Neural progenitor cell (in vitro differentiated cells): ENCODE measurements around the gene SEC16A. TPM values are rescaled to one million over a fixed set of nuclear protein-coding genes. Genes with fewer than 3 reads are reported as not detected.

Experiments
- DNase-seq: peaks from one replicate; pipeline ENCODE4 v3.0.0-alpha.2; 2016; ENCODE audit warnings: low spot score
- H2AFZ ChIP-seq: fragments of 200-600 bp; sonication (generic); replicated peaks from 2 replicates; pipeline ENCODE4 v1.6.1; 2016; ENCODE audit warnings: antibody characterized with exemption
- H3F3A ChIP-seq: fragments of 200-600 bp; sonication (generic); 2 replicates; pipeline ENCODE4 v1.6.1; 2016; ENCODE audit warnings: antibody characterized with exemption, low read depth
- H3K27ac ChIP-seq: fragments of 200-600 bp; sonication (generic); 2 replicates; pipeline ENCODE4 v1.5.1; 2016; ENCODE audit warnings: mild to moderate bottlenecking
- H3K27me3 ChIP-seq: fragments of 200-600 bp; sonication (generic); 2 replicates; pipeline ENCODE4 v1.6.1; 2016; ENCODE audit warnings: mild to moderate bottlenecking, moderate library complexity
- H3K36me3 ChIP-seq: fragments of 200-600 bp; sonication (generic); 2 replicates; pipeline ENCODE4 v1.5.1; 2016
- H3K4me1 ChIP-seq: fragments of 200-600 bp; sonication (generic); 2 replicates; pipeline ENCODE4 v1.6.1; 2016; ENCODE audit warnings: mixed run types
- H3K4me2 ChIP-seq: fragments of 200-600 bp; sonication (generic); 2 replicates; pipeline ENCODE4 v1.6.1; 2016
- H3K4me3 ChIP-seq: fragments of 200-600 bp; sonication (generic); 2 replicates; pipeline ENCODE4 v1.5.1; 2016
- H3K79me2 ChIP-seq: fragments of 200-600 bp; sonication (generic); 2 replicates; pipeline ENCODE4 v1.6.1; 2016; ENCODE audit warnings: low read depth
- H3K9ac ChIP-seq: fragments of 200-600 bp; sonication (generic); 2 replicates; pipeline ENCODE4 v1.6.1; 2016
- H3K9me3 ChIP-seq: fragments of 200-600 bp; sonication (generic); 2 replicates; pipeline ENCODE4 v1.5.1; 2016; ENCODE audit warnings: low read depth
- H4K20me1 ChIP-seq: fragments of 200-600 bp; sonication (generic); 2 replicates; pipeline ENCODE4 v1.6.1; 2016; ENCODE audit warnings: low read depth
- H3K27ac Mint-ChIP-seq: 3 replicates; pipeline ENCODE4 v1.8.0; 2021; ENCODE audit warnings: mixed read lengths
- H3K27me3 Mint-ChIP-seq: 2 replicates; pipeline ENCODE4 v1.8.0; 2022; ENCODE audit warnings: low read depth, mild to moderate bottlenecking, inconsistent platforms, moderate library complexity, mixed read lengths; ENCODE audit not compliant: insufficient read depth
- H3K36me3 Mint-ChIP-seq: 3 replicates; pipeline ENCODE4 v1.8.0; 2021; ENCODE audit warnings: mixed read lengths
- H3K4me1 Mint-ChIP-seq: 3 replicates; pipeline ENCODE4 v1.8.0; 2021; ENCODE audit warnings: mixed read lengths
- H3K4me3 Mint-ChIP-seq: 3 replicates; pipeline ENCODE4 v1.8.0; 2021; ENCODE audit warnings: mild to moderate bottlenecking, moderate library complexity, mixed read lengths
- H3K9me3 Mint-ChIP-seq: 3 replicates; pipeline ENCODE4 v1.8.0; 2020; ENCODE audit warnings: mixed read lengths
- CTCF ChIP-seq: fragments of 200-600 bp; sonication (generic); IDR thresholded peaks from 2 replicates; pipeline ENCODE4 v1.5.1; 2017; ENCODE audit warnings: antibody characterized with exemption, mild to moderate bottlenecking
- EZH2 ChIP-seq: fragments of 200-600 bp; sonication (generic); IDR thresholded peaks from 2 replicates; pipeline ENCODE4 v1.6.1; 2017; ENCODE audit warnings: antibody characterized with exemption, mild to moderate bottlenecking, moderate library complexity
- EZH2phosphoT487 ChIP-seq: fragments of 200-600 bp; sonication (generic); IDR thresholded peaks from 2 replicates; pipeline ENCODE4 v1.6.1; 2017; ENCODE audit warnings: antibody characterized with exemption
- total RNA-seq: library from RNA; depleted of rRNA; stranded (reverse); fragments of >200 nt; gene quantifications from 2 replicates; pipeline ENCODE4 v1.2.3, GENCODE V29; 2015; ENCODE audit warnings: low replicate concordance

The SEC16A gene
- total RNA-seq, 1 donor from 2014 or later: 16.8 TPM

GRCh38 chr9:136434580-136435169 is 48.2 kb downstream of the SEC16A start:
- TF ChIP-seq EZH2phosphoT487: no peak
- TF ChIP-seq EZH2: no peak
- TF ChIP-seq CTCF: no peak
- H3K4me2 ChIP-seq: no peak overlapping the region
- Mint-ChIP-seq H3K27me3 (peaks cover 9% of the 10 kb centered on the region), H3K4me1 (peaks cover 22% of the 10 kb centered on the region), H3K9me3 (no peaks in the 10 kb centered on the region), H3K36me3 (peaks cover 11% of the 10 kb centered on the region), H3K27ac (no peak overlapping the region), H3K4me3 (no peak overlapping the region)
- no peaks in the 10 kb centered on the region for H3F3A ChIP-seq
- H3K9ac ChIP-seq: no peak overlapping the region
- no peak for DNase-seq
- H3K36me3 ChIP-seq: no peaks in the 10 kb centered on the region
- no peak overlapping the region for H3K4me3 ChIP-seq
- no peaks in the 10 kb centered on the region for H3K27me3 ChIP-seq
- H3K27ac ChIP-seq: no peak overlapping the region
- no peaks in the 10 kb centered on the region for H3K9me3 ChIP-seq
- H3K79me2 ChIP-seq: peaks cover 48% of the 10 kb centered on the region
- peaks cover 9% of the 10 kb centered on the region for H3K4me1 ChIP-seq
- H4K20me1 ChIP-seq: peaks cover 45% of the 10 kb centered on the region
- no peak overlapping the region for H2AFZ ChIP-seq

GRCh38 chr9:136433849-136434579 is 48.8 kb downstream of the SEC16A start:
- Histone ChIP-seq H3K4me1 (peaks cover 9% of the 10 kb centered on the region), H3K4me3 (no peak overlapping the region), H3K27me3 (no peaks in the 10 kb centered on the region), H3F3A (no peaks in the 10 kb centered on the region), H3K4me2 (no peak overlapping the region), H4K20me1 (peaks cover 44% of the 10 kb centered on the region), H3K9ac (no peak overlapping the region), H2AFZ (no peak overlapping the region), H3K9me3 (no peaks in the 10 kb centered on the region), H3K79me2 (peaks cover 45% of the 10 kb centered on the region), H3K27ac (no peak overlapping the region), H3K36me3 (no peaks in the 10 kb centered on the region)
- peaks cover 11% of the 10 kb centered on the region for H3K36me3 Mint-ChIP-seq
- DNase-seq: no peak
- peaks cover 9% of the 10 kb centered on the region for H3K27me3 Mint-ChIP-seq
- peaks cover 22% of the 10 kb centered on the region for H3K4me1 Mint-ChIP-seq
- H3K27ac Mint-ChIP-seq: no peak overlapping the region
- H3K9me3 Mint-ChIP-seq: no peaks in the 10 kb centered on the region
- no peak overlapping the region for H3K4me3 Mint-ChIP-seq
- no peak for TF ChIP-seq EZH2
- TF ChIP-seq EZH2phosphoT487: no peak
- TF ChIP-seq CTCF: no peak

- Histone ChIP-seq H3K36me3 (no peaks in the 10 kb centered on the region), H2AFZ (no peak overlapping the region), H3K4me1 (peaks cover 8% of the 10 kb centered on the region), H3K4me2 (no peak overlapping the region), H3K79me2 (peaks cover 37% of the 10 kb centered on the region), H4K20me1 (peaks cover 36% of the 10 kb centered on the region), H3K9me3 (no peaks in the 10 kb centered on the region), H3K4me3 (no peak overlapping the region), H3K27me3 (no peaks in the 10 kb centered on the region), H3K9ac (no peak overlapping the region), H3F3A (no peaks in the 10 kb centered on the region), H3K27ac (no peak overlapping the region)
- H3K9me3 Mint-ChIP-seq: no peaks in the 10 kb centered on the region
- peaks cover 20% of the 10 kb centered on the region for H3K4me1 Mint-ChIP-seq
- no peak overlapping the region for H3K4me3 Mint-ChIP-seq
- peaks cover 13% of the 10 kb centered on the region for H3K36me3 Mint-ChIP-seq
- no peak for DNase-seq
- peaks cover 7% of the 10 kb centered on the region for H3K27me3 Mint-ChIP-seq
- TF ChIP-seq EZH2phosphoT487 (no peak), EZH2 (no peak), CTCF (no peak)
- H3K27ac Mint-ChIP-seq: no peak overlapping the region
These were observed 49.7 kb downstream of the SEC16A start for GRCh38 chr9:136433043-136433715.
